ENCODE data around the gene PTP4A1. TPM values are rescaled to one million over a fixed set of nuclear protein-coding genes. Genes with fewer than 3 reads are reported as not detected.

The PTP4A1 gene
- total and polyA plus RNA-seq, 8 donors = 5.4 to 77.8 (median 31.0) TPM

DNA sequence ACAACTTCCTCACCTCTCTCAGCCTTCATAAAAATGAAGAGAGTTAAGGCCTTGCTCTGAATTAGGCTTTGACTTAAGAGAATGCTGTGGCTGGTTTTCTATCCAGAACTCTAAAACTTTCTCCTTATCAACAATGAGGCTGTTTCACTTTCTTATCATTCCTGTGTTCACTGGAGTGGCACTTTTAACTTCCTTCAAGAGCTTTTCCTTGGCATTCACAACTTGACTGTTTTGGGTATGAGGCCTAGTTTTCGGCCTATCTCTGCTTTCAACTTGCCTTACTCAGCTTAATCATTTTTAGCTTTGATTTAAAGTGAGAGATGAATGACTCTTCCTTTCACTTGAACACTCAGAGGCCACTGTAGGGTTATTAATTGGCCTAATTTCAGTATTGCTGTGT, 4.3 kb upstream of the PTP4A1 start:
- ATAC-seq = no peak

DNA sequence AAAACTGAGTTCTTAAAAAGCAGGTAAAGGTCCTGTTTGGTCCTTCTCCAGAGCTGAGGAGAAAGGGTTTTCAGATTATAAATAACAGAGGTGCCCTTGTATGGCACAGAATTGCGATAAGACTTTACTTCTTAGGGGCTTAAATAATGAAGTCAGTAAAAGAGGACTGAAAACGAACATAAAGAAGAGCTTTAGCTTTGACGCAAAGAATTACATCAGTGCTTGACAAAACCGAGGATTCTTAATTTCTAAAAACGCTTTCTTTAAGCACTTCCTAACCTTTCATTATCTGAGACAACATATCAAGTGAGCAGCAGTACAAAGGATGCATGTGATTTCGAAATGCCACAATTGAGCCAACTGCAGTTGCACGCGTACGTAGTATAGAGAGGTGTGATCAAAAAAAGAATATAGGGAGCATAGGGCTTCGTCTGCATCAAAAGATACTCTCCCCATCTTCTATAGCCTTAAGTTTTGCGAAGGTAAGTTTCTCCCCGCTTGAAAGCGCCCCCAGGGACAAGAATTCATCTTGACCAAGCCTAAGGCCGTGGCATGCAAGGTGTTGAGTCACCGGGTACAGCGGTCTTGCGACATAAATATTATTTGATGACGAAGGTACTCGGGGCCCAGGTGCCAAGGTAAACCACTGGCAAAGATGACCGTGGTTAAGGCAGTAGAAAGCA, 778 bp upstream of the PTP4A1 start:
- H3K4me3 ChIP-seq = peak overlapping the region in 3 of 4 donors; percentile 77 to 98 (median 91)
- H3K9me3 ChIP-seq = no peaks in the 10 kb centered on the region
- H3K4me1 ChIP-seq = peaks cover 22 to 35% (median 29%) of the 10 kb centered on the region in 3 donors
- H3K27me3 ChIP-seq = no peaks in the 10 kb centered on the region
- ATAC-seq = peak; percentile 30 to 57 (median 54)
- H3K36me3 ChIP-seq = peaks cover 0 to 5% (median 0%) of the 10 kb centered on the region in 3 donors
- peak overlapping the region; percentile 100 for H3K27ac ChIP-seq
- FAIRE-seq = no peak
- no peak for TF ChIP-seq CTCF (IDR thresholded peaks at IDR 0.05)
- intact Hi-C loops (cut with DNase I) = loop anchor here in 1 of 3 donors (5.0 to 10.0 kb wide), 2 partner anchors 47 to 114 kb away; no protein-coding TSS in a partner anchor
- peak; percentile 70 to 90 (median 80) for DNase-seq
- 7% methylated on average over 20 of the region's 20 CpGs for WGBS, 2 donors

More for the DNA sequence above, 4.3 kb upstream of the PTP4A1 start:
- Histone ChIP-seq H3K27me3 (no peaks in the 10 kb centered on the region), H3K9me3 (no peaks in the 10 kb centered on the region), H3K4me3 (no peak overlapping the region), H3K36me3 (no peaks in the 10 kb centered on the region), H3K4me1 (peaks cover 30 to 53% (median 49%) of the 10 kb centered on the region in 3 donors), H3K27ac (peak overlapping the region in 2 of 4 donors; percentile 74 to 100)
- no peak for TF ChIP-seq CTCF (IDR thresholded peaks at IDR 0.05)
- 39 to 46% methylated on average over 1 of the region's 1 CpG for WGBS, 2 donors
- DNase-seq (no peak), FAIRE-seq (no peak)
- intact Hi-C loops (cut with DNase I) = no loop called here

DNA sequence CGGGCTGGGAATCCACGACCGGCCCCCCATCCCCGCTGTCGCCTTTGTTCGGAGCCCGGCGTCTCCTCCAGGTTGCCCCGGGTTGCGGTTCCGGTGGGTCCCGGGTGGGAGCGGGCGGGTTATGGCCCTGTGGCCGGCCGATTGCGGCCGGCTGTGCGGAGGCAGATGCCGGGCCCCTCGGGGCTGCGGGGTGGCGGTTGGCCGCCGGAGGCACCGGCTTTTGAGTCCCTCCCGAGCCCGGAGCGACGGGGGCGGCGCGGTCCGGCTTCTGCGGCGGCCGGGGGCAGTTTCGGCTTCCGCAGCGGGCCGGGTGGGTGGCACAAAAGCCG, 431 bp downstream of the PTP4A1 start:
- DNase-seq (peak in 1 of 6 donors; percentile 83), ATAC-seq (peak; percentile 0 to 7 (median 2)), FAIRE-seq (no peak)
- Histone ChIP-seq H3K27ac (peak overlapping the region; percentile 100), H3K9me3 (no peaks in the 10 kb centered on the region), H3K36me3 (peaks cover 5 to 17% (median 6%) of the 10 kb centered on the region in 3 donors), H3K27me3 (no peaks in the 10 kb centered on the region), H3K4me1 (peaks cover 28 to 34% (median 31%) of the 10 kb centered on the region in 3 donors), H3K4me3 (peak overlapping the region; percentile 77 to 98 (median 86))
- intact Hi-C loops (cut with DNase I) = loop anchor here in 1 of 3 donors (5.0 to 10.0 kb wide), 2 partner anchors 48 to 115 kb away; no protein-coding TSS in a partner anchor
- 0% methylated on average over 30 to 42 of the region's 42 CpGs for WGBS, 2 donors
- no peak for TF ChIP-seq CTCF (IDR thresholded peaks at IDR 0.05)

- FAIRE-seq (no peak), ATAC-seq (peak; percentile 52 to 76 (median 61))
Observed at GRCh38 chr6:63573076-63573898, 1.0 kb downstream of the PTP4A1 start.

More at GRCh38 chr6:63573076-63573898, 1.0 kb downstream of the PTP4A1 start:
- H3K27me3 ChIP-seq = no peaks in the 10 kb centered on the region
- no peak for TF ChIP-seq CTCF (IDR thresholded peaks at IDR 0.05)
- H3K4me3 ChIP-seq = peak overlapping the region; percentile 77 to 98 (median 86)
- intact Hi-C loops (cut with DNase I) = loop anchor here in 1 of 3 donors (5.0 to 10.0 kb wide), 2 partner anchors 48 to 116 kb away; no protein-coding TSS in a partner anchor
- peak overlapping the region; percentile 100 for H3K27ac ChIP-seq
- 0 to 1% methylated on average over 38 to 86 of the region's 86 CpGs for WGBS, 2 donors
- H3K36me3 ChIP-seq = peaks cover 5 to 23% (median 6%) of the 10 kb centered on the region in 3 donors
- DNase-seq = peak; percentile 91 to 95 (median 92)
- no peaks in the 10 kb centered on the region for H3K9me3 ChIP-seq
- peaks cover 31 to 35% (median 32%) of the 10 kb centered on the region in 3 donors for H3K4me1 ChIP-seq
